ENCODE data around the gene HOXC4.

HOXC4 gene

DNA sequence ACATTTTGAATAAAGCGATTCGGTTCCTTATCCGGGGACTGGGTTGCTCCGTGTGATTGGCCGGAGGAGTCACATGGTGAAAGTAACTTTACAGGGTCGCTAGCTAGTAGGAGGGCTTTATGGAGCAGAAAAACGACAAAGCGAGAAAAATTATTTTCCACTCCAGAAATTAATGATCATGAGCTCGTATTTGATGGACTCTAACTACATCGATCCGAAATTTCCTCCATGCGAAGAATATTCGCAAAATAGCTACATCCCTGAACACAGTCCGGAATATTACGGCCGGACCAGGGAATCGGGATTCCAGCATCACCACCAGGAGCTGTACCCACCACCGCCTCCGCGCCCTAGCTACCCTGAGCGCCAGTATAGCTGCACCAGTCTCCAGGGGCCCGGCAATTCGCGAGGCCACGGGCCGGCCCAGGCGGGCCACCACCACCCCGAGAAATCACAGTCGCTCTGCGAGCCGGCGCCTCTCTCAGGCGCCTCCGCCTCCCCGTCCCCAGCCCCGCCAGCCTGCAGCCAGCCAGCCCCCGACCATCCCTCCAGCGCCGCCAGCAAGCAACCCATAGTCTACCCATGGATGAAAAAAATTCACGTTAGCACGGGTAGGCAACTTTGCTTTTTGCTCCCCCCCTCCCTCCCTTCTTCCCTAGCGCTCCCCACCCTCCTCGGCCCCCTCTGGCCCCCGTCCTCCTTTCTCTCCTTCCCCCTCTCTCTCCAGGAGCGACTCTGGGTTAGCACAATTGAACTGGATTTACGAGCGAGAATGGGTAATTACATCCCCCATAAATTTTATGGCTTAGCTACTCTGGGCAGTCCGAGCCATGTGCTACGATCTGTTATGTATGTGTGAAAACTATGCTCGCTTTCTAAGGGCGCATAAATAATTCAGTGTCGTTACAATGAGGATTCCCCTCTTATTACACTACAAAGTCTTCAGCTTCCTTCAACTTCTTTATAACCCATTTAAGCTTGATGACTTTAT lies at the start of gene HOXC4:
TSS of gene HOXC4 (plus strand) at position 85 of the 991 bp plus-strand sequence. CDS start at position 173, 88 bp downstream.
- no peak for DNase-seq (ENCODE audit: low read depth)

GRCh38 chr12:54004063-54004840 lies 49.4 kb upstream of the HOXC4 start:
- DNase-seq (ENCODE audit: low read depth) = no peak

GRCh38 chr12:54004841-54005530 lies 48.6 kb upstream of the HOXC4 start:
- DNase-seq (ENCODE audit: low read depth) = no peak

DNA sequence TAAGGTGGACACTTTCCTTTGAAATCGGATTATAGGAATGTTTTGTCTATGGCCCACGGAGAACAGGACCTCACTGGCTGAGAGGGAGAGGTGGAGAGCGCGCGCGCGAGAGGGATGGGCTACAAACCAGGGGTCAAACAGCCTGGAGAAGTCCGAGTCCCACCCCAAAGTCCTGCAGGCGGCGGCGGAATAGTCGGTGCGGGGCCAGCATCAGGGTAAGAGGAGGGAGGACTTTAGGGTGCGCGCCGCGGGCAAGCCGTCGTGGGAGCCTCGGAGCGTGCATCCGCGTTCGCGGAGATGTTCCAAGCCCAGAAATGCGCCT lies 48.1 kb upstream of the HOXC4 start:
- no peak for DNase-seq (ENCODE audit: low read depth)

DNA sequence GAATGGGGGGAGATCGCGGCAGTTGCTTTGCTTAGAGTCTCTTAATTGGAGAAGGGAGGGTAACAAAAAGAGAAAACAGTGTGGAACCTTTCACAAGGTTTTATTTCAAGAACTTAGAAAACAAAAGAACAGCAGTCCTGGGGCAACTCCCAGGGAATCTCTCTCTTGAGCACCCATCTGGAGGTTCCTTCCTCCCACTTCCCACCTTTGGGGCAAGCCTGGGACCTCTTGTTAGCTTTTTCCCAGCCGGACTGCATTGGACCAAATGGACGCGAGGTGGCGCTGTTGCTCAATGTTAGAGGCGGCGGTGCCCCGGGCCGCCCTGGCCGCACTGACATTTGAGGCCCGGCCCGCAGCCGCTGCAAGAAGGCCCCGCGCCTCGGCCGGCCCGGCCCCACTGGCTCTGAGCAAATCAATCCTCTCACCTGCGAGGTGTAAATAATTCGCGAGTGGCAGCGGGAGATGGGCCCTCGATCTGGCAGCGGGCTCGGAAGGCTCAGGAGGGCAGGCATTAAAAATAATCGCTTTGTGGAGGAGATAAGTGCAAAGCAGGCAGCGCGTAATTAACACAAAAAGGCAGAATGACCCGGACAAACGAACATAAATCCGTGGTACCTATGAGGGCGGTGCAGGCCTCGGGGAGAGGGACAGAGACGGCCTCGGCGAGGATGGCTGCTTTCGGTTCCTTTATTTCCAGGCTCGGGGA lies 47.6 kb upstream of the HOXC4 start:
- DNase-seq (ENCODE audit: low read depth) = peak; percentile 68

DNA sequence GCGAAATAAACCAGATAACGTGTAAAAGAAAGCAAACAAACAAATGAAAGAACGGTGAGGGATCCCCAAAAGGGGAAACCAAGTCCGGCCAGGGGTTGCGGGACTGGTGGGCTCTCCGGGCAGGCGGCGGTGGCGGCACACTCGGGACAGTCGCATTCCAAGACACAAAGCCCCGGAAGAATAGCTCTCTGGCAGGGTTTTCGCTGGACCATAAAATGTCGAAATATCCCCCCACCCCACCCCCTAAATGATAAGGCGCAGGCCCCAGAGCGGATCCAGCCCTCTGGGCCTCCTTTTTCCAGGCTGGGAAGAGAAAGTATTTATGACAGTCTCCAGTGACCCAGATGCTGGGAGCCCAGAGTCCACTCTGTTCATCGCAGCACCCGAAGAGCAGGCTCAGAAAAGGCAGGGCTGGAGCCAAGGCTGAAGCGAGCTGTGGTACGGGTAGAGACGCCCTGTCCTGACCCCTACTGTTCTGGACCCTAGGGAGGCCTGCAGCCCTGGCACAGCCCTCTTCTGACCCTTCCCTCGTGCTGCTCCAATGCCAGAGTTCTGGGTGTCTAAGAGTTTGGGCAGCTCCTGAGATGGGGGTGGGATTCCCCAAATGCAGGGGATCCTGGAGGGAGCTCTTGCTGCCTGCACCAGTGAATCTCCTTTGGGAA lies 46.9 kb upstream of the HOXC4 start:
- no peak for DNase-seq (ENCODE audit: low read depth)

- DNase-seq (ENCODE audit: low read depth) = no peak
Measured at GRCh38 chr12:54007538-54008259, 45.9 kb upstream of the HOXC4 start.

- no peak for DNase-seq (ENCODE audit: low read depth)
Measured at GRCh38 chr12:54008260-54008552, 45.4 kb upstream of the HOXC4 start.

- DNase-seq (ENCODE audit: low read depth) = no peak
Measured at GRCh38 chr12:54009171-54010052, 44.2 kb upstream of the HOXC4 start.

- no peak for DNase-seq (ENCODE audit: low read depth)
Measured at GRCh38 chr12:54010053-54010971, 43.3 kb upstream of the HOXC4 start.

GRCh38 chr12:54010972-54011664 lies 42.5 kb upstream of the HOXC4 start:
- DNase-seq (ENCODE audit: low read depth) = no peak

- no peak for DNase-seq (ENCODE audit: low read depth)
Measured at GRCh38 chr12:54011665-54012532, 41.7 kb upstream of the HOXC4 start.

- no peak for DNase-seq (ENCODE audit: low read depth)
Measured at GRCh38 chr12:54012631-54013409, 40.8 kb upstream of the HOXC4 start.

DNA sequence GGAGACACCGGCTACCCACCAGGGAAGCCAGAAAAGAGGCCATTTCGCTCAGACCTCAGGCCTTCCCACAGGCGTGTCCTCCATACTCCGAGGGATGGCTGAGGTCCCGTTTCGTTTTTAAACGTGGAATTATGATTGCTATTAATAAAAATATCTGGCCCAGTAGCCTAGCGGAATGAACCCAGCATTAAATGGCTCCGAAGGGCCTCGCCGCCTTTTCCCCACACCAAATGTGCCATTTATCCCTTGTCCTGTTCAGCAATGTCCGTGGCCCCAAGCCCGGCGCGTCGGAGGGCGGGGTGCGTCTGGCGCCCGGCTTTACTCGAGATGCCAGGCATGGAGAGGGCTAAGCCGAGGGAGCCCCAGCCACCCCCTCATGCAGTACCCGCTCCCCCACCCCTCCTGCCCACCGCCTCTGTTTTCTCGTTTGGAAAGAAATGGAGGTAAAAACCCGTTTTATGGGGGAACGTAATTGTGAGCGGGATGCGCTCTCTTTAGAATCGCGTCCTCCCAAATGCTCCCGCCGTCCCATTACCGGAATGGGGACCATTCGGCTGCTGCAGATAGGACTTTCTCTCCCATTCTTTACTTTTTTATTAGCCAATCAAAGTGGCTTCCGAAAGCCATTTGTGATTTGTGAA lies 39.1 kb upstream of the HOXC4 start:
- DNase-seq (ENCODE audit: low read depth) = no peak

DNA sequence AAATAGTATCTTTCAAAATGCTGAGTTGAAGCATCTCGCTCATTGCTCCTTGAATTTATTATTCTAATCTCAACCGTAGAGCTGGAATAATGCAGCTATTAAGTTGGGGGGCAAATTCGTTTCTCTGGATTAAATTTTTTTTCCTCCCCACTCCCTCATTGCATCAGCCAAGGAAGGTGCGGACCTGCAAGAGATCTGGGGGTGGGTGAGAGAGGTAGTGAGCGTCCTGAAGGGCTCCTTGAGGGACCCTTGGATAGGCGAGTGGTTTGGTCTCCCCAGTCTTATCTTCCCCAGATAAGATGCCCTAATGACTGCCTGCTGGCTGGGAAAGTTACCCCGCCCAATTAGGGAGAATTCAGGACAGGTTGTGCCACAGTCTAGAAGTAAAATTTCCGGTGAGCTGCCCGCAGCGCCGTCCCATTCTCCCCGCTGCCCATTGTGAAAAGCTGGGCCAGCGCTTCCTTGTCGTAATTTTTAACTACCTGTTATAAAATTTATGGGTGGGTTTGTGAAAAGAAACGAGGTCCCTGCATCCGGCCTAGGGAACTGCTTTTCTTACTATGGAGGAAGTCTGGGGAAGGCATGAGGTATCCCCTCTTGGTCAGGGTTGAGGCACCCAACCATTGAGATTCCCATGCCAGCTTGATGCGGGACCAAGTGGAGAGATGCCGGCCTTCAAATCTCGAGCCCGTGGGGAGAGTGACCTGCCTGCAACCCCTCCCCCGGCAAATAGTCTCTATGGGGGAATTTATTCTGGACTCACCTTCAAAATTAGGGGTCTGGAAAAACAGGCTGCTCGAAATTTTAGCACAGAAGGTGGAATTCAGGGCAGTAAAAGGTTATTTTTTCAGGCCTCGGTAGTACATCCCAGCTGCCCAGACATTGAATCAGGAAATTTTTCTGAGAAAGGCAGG lies 38.4 kb upstream of the HOXC4 start:
- no peak for DNase-seq (ENCODE audit: low read depth)

All from stimulated activated CD4-positive, alpha-beta T cell treated with anti-CD3 and anti-CD28 coated beads, Interleukin-2, amount 100 ng/mL, for 4 hours (primary cell).